WTC11 (cell line): ENCODE measurements around the gene KAT7. TPM values are rescaled to one million over a fixed set of nuclear protein-coding genes. Genes with fewer than 3 reads are reported as not detected.

Experiments
- ATAC-seq: fragments of 200-7000 bp; cut with Tn5 transposase; 2 replicates; pipeline ENCODE4 v1.10.0; 2021; ENCODE audit warnings: mild to moderate bottlenecking, moderate library complexity
- CTCF ChIA-PET: fragments of 300-600 bp; sonication (Branson Sonifier 250); formaldehyde crosslinking; loops from one replicate; lab custom pipeline; 2021; ENCODE audit warnings: antibody characterized with exemption; lab: Charles Lee
- POLR2A ChIA-PET: fragments of 350-600 bp; sonication (Branson Sonifier 250); formaldehyde crosslinking; loops from one replicate; lab custom pipeline; 2021; ENCODE audit warnings: antibody characterized with exemption; lab: Charles Lee
- DNase-seq: peaks from one replicate; pipeline ENCODE4 v3.0.0; 2021; ENCODE audit warnings: low spot score
- H3K27ac Mint-ChIP-seq: 2 replicates; pipeline ENCODE4 v1.8.0; 2021; ENCODE audit warnings: mixed read lengths
- H3K27me3 Mint-ChIP-seq: 2 replicates; pipeline ENCODE4 v1.8.0; 2021; ENCODE audit warnings: low read depth, mild to moderate bottlenecking, moderate library complexity, mixed read lengths
- H3K36me3 Mint-ChIP-seq: 2 replicates; pipeline ENCODE4 v1.8.0; 2021; ENCODE audit warnings: mixed read lengths
- H3K4me1 Mint-ChIP-seq: 2 replicates; pipeline ENCODE4 v1.8.0; 2022; ENCODE audit warnings: mixed read lengths
- H3K4me3 Mint-ChIP-seq: 2 replicates; pipeline ENCODE4 v1.8.0; 2021; ENCODE audit warnings: mild to moderate bottlenecking, moderate library complexity, mixed read lengths
- H3K9me3 Mint-ChIP-seq: 2 replicates; pipeline ENCODE4 v1.8.0; 2021; ENCODE audit warnings: mixed read lengths
- EMX1 ChIP-seq: fragments of 250-450 bp; sonication (Bioruptor Pico); IDR thresholded peaks from 2 replicates; pipeline ENCODE4 v1.8.0; 2021; ENCODE audit warnings: mild to moderate bottlenecking
- FOXJ3 ChIP-seq: sonication (generic); formaldehyde crosslinking; IDR thresholded peaks from 2 replicates; pipeline ENCODE4 v1.9.0; 2021; ENCODE audit warnings: missing genetic modification reagents, mild to moderate bottlenecking, borderline replicate concordance
- FOXP1 ChIP-seq: sonication (generic); formaldehyde crosslinking; IDR thresholded peaks from 2 replicates; pipeline ENCODE4 v1.8.0; 2022; ENCODE audit warnings: missing genetic modification reagents, mild to moderate bottlenecking, moderate library complexity, borderline replicate concordance
- HMGA2 ChIP-seq: fragments of 250-450 bp; sonication (Bioruptor Pico); IDR thresholded peaks from 2 replicates; pipeline ENCODE4 v1.4.0; 2021; ENCODE audit warnings: mild to moderate bottlenecking, moderate library complexity
- JAZF1 ChIP-seq: fragments of 250-450 bp; sonication (Bioruptor Pico); IDR thresholded peaks from 2 replicates; pipeline ENCODE4 v1.9.0; 2021; ENCODE audit warnings: moderate library complexity, mild to moderate bottlenecking, inconsistent platforms
- PRRX2 ChIP-seq: fragments of 250-450 bp; sonication (Bioruptor Pico); IDR thresholded peaks from 2 replicates; pipeline ENCODE4 v1.8.0; 2021; ENCODE audit warnings: mild to moderate bottlenecking
- RELA ChIP-seq: sonication (generic); formaldehyde crosslinking; IDR thresholded peaks from 2 replicates; pipeline ENCODE4 v1.8.1; 2022; ENCODE audit warnings: missing genetic modification reagents, mild to moderate bottlenecking, borderline replicate concordance
- TP53 ChIP-seq: sonication (generic); formaldehyde crosslinking; IDR thresholded peaks from 2 replicates; pipeline ENCODE4 v1.8.1; 2023; ENCODE audit warnings: mild to moderate bottlenecking, missing genetic modification reagents
- ZBTB21 ChIP-seq: sonication (generic); formaldehyde crosslinking; IDR thresholded peaks from 2 replicates; pipeline ENCODE4 v1.8.1; 2023; ENCODE audit warnings: mild to moderate bottlenecking, missing genetic modification reagents, borderline replicate concordance
- ZNF232 ChIP-seq: sonication (generic); formaldehyde crosslinking; IDR thresholded peaks from 2 replicates; pipeline ENCODE4 v1.8.0; 2022; ENCODE audit warnings: mild to moderate bottlenecking, missing genetic modification reagents
- ZNF423 ChIP-seq: fragments of 250-450 bp; sonication (Bioruptor Pico); IDR thresholded peaks from 2 replicates; pipeline ENCODE4 v2.1.2; 2022; ENCODE audit warnings: mild to moderate bottlenecking, moderate library complexity
- total RNA-seq: library from RNA; stranded (reverse); gene quantifications from 3 replicates; pipeline ENCODE4 v1.2.3, GENCODE V29; 2021
- TF ChIP-seq, protein P1 (sequence below): sonication (generic); formaldehyde crosslinking; IDR thresholded peaks from 2 replicates; pipeline ENCODE4 v1.8.1; 2022; ENCODE audit warnings: low read depth, missing genetic modification reagents, borderline replicate concordance
- TF ChIP-seq, protein P2 (sequence below): sonication (generic); formaldehyde crosslinking; IDR thresholded peaks from 2 replicates; pipeline ENCODE4 v1.8.0; 2023; ENCODE audit warnings: missing genetic modification reagents
- TF ChIP-seq, protein P3 (sequence below): sonication (generic); formaldehyde crosslinking; IDR thresholded peaks from 2 replicates; pipeline ENCODE4 v1.8.1; 2023; ENCODE audit warnings: mild to moderate bottlenecking, missing genetic modification reagents
- TF ChIP-seq, protein P4 (sequence below): fragments of 250-450 bp; sonication (Bioruptor Pico); IDR thresholded peaks from 2 replicates; pipeline ENCODE4 v2.1.2; 2022; ENCODE audit warnings: mild to moderate bottlenecking, moderate library complexity
- TF ChIP-seq, protein P5 (sequence below): sonication (generic); formaldehyde crosslinking; IDR thresholded peaks from 2 replicates; pipeline ENCODE4 v1.8.1; 2023; ENCODE audit warnings: mild to moderate bottlenecking, missing genetic modification reagents, moderate library complexity
- TF ChIP-seq, protein P6 (sequence below): sonication (generic); formaldehyde crosslinking; IDR thresholded peaks from 2 replicates; pipeline ENCODE4 v1.8.1; 2022; ENCODE audit warnings: low read depth, mild to moderate bottlenecking, moderate library complexity, missing genetic modification reagents, borderline replicate concordance
- TF ChIP-seq, protein P7 (sequence below): sonication (generic); formaldehyde crosslinking; IDR thresholded peaks from 2 replicates; pipeline ENCODE4 v1.8.1; 2023; ENCODE audit warnings: mild to moderate bottlenecking, missing genetic modification reagents, borderline replicate concordance

KAT7 gene
- total RNA-seq, 1 experiment from 2014 or later, result 199 TPM

DNA sequence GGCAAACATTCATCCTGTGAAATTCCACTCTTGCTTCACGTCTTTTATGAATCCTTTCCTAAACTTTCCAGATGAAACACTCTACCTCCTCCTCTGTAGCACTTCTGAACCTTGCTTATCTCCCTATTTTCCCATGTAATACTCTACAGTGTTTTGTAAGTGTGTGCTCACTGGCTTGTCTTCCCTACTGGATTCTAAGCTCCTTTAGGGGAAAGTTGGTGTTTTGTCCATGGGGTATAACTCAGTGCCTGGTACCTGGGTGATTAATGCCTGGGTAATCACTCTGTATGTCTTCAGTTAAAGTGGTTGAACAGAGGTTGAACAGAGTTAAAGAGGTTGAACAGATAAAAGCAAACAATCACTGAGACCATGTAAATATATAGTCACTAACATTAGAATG is 3.8 kb upstream of the KAT7 start:
- H3K27ac Mint-ChIP-seq, result no peak overlapping the region
- CTCF ChIA-PET, result interaction anchor here (1.6 kb wide), 1 partner anchor 10 kb away, joined by 4 read pairs; no protein-coding TSS in a partner anchor
- TF ChIP-seq RELA (CRISPR knock-in tag) (no peak), ZNF423 (CRISPR knock-in tag) (no peak), ZNF232 (CRISPR knock-in tag) (no peak), EMX1 (no peak), FOXP1 (CRISPR knock-in tag) (no peak), PRRX2 (CRISPR knock-in tag) (no peak)
- TF ChIP-seq, protein P1, sequence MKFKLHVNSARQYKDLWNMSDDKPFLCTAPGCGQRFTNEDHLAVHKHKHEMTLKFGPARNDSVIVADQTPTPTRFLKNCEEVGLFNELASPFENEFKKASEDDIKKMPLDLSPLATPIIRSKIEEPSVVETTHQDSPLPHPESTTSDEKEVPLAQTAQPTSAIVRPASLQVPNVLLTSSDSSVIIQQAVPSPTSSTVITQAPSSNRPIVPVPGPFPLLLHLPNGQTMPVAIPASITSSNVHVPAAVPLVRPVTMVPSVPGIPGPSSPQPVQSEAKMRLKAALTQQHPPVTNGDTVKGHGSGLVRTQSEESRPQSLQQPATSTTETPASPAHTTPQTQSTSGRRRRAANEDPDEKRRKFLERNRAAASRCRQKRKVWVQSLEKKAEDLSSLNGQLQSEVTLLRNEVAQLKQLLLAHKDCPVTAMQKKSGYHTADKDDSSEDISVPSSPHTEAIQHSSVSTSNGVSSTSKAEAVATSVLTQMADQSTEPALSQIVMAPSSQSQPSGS (CRISPR knock-in tag), result no peak
- TF ChIP-seq, protein P2, sequence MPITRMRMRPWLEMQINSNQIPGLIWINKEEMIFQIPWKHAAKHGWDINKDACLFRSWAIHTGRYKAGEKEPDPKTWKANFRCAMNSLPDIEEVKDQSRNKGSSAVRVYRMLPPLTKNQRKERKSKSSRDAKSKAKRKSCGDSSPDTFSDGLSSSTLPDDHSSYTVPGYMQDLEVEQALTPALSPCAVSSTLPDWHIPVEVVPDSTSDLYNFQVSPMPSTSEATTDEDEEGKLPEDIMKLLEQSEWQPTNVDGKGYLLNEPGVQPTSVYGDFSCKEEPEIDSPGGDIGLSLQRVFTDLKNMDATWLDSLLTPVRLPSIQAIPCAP (CRISPR knock-in tag), result no peak
- TF ChIP-seq, protein P3, sequence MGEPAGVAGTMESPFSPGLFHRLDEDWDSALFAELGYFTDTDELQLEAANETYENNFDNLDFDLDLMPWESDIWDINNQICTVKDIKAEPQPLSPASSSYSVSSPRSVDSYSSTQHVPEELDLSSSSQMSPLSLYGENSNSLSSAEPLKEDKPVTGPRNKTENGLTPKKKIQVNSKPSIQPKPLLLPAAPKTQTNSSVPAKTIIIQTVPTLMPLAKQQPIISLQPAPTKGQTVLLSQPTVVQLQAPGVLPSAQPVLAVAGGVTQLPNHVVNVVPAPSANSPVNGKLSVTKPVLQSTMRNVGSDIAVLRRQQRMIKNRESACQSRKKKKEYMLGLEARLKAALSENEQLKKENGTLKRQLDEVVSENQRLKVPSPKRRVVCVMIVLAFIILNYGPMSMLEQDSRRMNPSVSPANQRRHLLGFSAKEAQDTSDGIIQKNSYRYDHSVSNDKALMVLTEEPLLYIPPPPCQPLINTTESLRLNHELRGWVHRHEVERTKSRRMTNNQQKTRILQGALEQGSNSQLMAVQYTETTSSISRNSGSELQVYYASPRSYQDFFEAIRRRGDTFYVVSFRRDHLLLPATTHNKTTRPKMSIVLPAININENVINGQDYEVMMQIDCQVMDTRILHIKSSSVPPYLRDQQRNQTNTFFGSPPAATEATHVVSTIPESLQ (CRISPR knock-in tag), result no peak
- TF ChIP-seq, protein P4, sequence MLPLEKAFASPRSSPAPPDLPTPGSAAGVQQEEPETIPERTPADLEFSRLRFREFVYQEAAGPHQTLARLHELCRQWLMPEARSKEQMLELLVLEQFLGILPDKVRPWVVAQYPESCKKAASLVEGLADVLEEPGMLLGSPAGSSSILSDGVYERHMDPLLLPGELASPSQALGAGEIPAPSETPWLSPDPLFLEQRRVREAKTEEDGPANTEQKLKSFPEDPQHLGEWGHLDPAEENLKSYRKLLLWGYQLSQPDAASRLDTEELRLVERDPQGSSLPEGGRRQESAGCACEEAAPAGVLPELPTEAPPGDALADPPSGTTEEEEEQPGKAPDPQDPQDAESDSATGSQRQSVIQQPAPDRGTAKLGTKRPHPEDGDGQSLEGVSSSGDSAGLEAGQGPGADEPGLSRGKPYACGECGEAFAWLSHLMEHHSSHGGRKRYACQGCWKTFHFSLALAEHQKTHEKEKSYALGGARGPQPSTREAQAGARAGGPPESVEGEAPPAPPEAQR (CRISPR knock-in tag), result no peak
- TF ChIP-seq, all 79 proteins: peak for 0
- no peaks in the 10 kb centered on the region for H3K9me3 Mint-ChIP-seq
- DNase-seq (no peak), ATAC-seq (no peak)
- H3K4me1 Mint-ChIP-seq, result peaks cover 17% of the 10 kb centered on the region
- H3K36me3 Mint-ChIP-seq, result peaks cover 3% of the 10 kb centered on the region; the same call in 1 of the 2 replicates
- H3K27me3 Mint-ChIP-seq, result peaks cover 15% of the 10 kb centered on the region
- no peak overlapping the region for H3K4me3 Mint-ChIP-seq
- POLR2A ChIA-PET, result no interaction called here

DNA sequence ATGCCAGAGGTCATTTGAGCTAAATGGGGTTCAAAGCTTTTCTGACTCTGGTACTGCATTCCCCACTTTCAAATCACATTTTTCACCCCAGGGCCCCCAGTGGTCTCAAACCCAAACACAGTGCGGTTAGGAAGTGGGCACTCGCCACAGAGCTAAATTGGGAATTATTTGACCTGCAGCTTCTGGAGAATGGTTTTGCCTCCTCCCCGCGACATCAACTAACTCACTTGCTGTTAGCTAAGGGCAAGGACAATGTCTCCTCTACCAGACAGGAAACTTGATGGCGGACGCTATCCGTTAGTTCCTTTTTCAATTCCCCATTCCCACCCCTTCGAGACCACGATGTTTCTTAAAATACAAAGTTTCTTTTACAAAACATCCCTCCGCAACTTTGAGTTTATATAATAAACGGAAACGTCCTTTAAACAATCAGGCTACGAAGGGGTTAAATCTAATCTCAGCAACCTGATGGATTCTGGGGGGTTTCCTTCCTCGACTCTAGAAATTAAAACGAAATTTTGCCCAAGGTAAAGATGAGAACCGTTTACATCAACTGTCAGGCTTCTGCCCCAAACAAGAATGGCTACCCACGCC is 500 bp upstream of the KAT7 start:
- Mint-ChIP-seq H3K27ac (peak overlapping the region; percentile 90), H3K4me3 (peak overlapping the region; percentile 80), H3K9me3 (no peaks in the 10 kb centered on the region), H3K36me3 (peaks cover 27% of the 10 kb centered on the region), H3K27me3 (peaks cover 15% of the 10 kb centered on the region), H3K4me1 (peaks cover 25% of the 10 kb centered on the region)
- peak; percentile 19 for DNase-seq
- TF ChIP-seq JAZF1 (CRISPR knock-in tag), result no peak
- no peak for TF ChIP-seq PRRX2 (CRISPR knock-in tag)
- TF ChIP-seq HMGA2 (CRISPR knock-in tag), result no peak
- TF ChIP-seq FOXJ3 (CRISPR knock-in tag), result no peak
- TF ChIP-seq, protein P5, sequence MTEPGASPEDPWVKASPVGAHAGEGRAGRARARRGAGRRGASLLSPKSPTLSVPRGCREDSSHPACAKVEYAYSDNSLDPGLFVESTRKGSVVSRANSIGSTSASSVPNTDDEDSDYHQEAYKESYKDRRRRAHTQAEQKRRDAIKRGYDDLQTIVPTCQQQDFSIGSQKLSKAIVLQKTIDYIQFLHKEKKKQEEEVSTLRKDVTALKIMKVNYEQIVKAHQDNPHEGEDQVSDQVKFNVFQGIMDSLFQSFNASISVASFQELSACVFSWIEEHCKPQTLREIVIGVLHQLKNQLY (CRISPR knock-in tag), result no peak
- TF ChIP-seq, protein P6, sequence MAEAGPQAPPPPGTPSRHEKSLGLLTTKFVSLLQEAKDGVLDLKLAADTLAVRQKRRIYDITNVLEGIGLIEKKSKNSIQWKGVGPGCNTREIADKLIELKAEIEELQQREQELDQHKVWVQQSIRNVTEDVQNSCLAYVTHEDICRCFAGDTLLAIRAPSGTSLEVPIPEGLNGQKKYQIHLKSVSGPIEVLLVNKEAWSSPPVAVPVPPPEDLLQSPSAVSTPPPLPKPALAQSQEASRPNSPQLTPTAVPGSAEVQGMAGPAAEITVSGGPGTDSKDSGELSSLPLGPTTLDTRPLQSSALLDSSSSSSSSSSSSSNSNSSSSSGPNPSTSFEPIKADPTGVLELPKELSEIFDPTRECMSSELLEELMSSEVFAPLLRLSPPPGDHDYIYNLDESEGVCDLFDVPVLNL (CRISPR knock-in tag), result no peak
- no peak for TF ChIP-seq TP53
- TF ChIP-seq, protein P7, sequence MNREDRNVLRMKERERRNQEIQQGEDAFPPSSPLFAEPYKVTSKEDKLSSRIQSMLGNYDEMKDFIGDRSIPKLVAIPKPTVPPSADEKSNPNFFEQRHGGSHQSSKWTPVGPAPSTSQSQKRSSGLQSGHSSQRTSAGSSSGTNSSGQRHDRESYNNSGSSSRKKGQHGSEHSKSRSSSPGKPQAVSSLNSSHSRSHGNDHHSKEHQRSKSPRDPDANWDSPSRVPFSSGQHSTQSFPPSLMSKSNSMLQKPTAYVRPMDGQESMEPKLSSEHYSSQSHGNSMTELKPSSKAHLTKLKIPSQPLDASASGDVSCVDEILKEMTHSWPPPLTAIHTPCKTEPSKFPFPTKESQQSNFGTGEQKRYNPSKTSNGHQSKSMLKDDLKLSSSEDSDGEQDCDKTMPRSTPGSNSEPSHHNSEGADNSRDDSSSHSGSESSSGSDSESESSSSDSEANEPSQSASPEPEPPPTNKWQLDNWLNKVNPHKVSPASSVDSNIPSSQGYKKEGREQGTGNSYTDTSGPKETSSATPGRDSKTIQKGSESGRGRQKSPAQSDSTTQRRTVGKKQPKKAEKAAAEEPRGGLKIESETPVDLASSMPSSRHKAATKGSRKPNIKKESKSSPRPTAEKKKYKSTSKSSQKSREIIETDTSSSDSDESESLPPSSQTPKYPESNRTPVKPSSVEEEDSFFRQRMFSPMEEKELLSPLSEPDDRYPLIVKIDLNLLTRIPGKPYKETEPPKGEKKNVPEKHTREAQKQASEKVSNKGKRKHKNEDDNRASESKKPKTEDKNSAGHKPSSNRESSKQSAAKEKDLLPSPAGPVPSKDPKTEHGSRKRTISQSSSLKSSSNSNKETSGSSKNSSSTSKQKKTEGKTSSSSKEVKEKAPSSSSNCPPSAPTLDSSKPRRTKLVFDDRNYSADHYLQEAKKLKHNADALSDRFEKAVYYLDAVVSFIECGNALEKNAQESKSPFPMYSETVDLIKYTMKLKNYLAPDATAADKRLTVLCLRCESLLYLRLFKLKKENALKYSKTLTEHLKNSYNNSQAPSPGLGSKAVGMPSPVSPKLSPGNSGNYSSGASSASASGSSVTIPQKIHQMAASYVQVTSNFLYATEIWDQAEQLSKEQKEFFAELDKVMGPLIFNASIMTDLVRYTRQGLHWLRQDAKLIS (CRISPR knock-in tag), result no peak
- TF ChIP-seq ZNF232 (CRISPR knock-in tag), result no peak
- no peak for TF ChIP-seq ZBTB21 (CRISPR knock-in tag)
- POLR2A ChIA-PET, result interaction anchor here (0.6 to 2.6 kb wide), 6 partner anchors 13 to 276 kb away, joined by 3 to 12 read pairs (median 4); partner anchors contain the start of genes FAM117A and SPOP
- CTCF ChIA-PET, result interaction anchor here (1.0 to 2.7 kb wide), 5 partner anchors 24 to 380 kb away, joined by 3 to 13 read pairs (median 3); partner anchors contain the start of gene FAM117A
- ATAC-seq, result no peak
